ENCODE measurements around the gene HEPHL1.

- no peak for TF ChIP-seq CTCF (conservative IDR thresholded peaks at IDR 0.05 in 1 of 2, IDR thresholded peaks at IDR 0.05 in 1 of 2; ENCODE audit: extremely low read depth in 1 of 2, insufficient read depth in 1 of 2, low read depth in 1 of 2, low read length in 2 of 2)
- no peak for TF ChIP-seq EZH2 (IDR thresholded peaks at IDR 0.05; ENCODE audit: borderline replicate concordance, low read length)
Measured at GRCh38 chr11:94100253-94100652, 79.1 kb downstream of the HEPHL1 start.

All from mammary epithelial cell (primary cell).